WTC11 (cell line): ENCODE results near the gene SBSN. TPM values are rescaled to one million over a fixed set of nuclear protein-coding genes. Genes with fewer than 3 reads are reported as not detected.

ENCODE experiments used
- ATAC-seq: fragments of 200-7000 bp; cut with Tn5 transposase; 2 replicates; pipeline ENCODE4 v1.10.0; 2021; ENCODE audit warnings: mild to moderate bottlenecking, moderate library complexity
- CTCF ChIA-PET: fragments of 300-600 bp; sonication (Branson Sonifier 250); formaldehyde crosslinking; loops from one replicate; lab custom pipeline; 2021; ENCODE audit warnings: antibody characterized with exemption; lab: Charles Lee
- POLR2A ChIA-PET: fragments of 350-600 bp; sonication (Branson Sonifier 250); formaldehyde crosslinking; loops from one replicate; lab custom pipeline; 2021; ENCODE audit warnings: antibody characterized with exemption; lab: Charles Lee
- DNase-seq: peaks from one replicate; pipeline ENCODE4 v3.0.0; 2021; ENCODE audit warnings: low spot score
- H3K27ac Mint-ChIP-seq: 2 replicates; pipeline ENCODE4 v1.8.0; 2021; ENCODE audit warnings: mixed read lengths
- H3K27me3 Mint-ChIP-seq: 2 replicates; pipeline ENCODE4 v1.8.0; 2021; ENCODE audit warnings: low read depth, mild to moderate bottlenecking, moderate library complexity, mixed read lengths
- H3K36me3 Mint-ChIP-seq: 2 replicates; pipeline ENCODE4 v1.8.0; 2021; ENCODE audit warnings: mixed read lengths
- H3K4me1 Mint-ChIP-seq: 2 replicates; pipeline ENCODE4 v1.8.0; 2022; ENCODE audit warnings: mixed read lengths
- H3K4me3 Mint-ChIP-seq: 2 replicates; pipeline ENCODE4 v1.8.0; 2021; ENCODE audit warnings: mild to moderate bottlenecking, moderate library complexity, mixed read lengths
- H3K9me3 Mint-ChIP-seq: 2 replicates; pipeline ENCODE4 v1.8.0; 2021; ENCODE audit warnings: mixed read lengths
- ATF1 ChIP-seq: sonication (generic); formaldehyde crosslinking; IDR thresholded peaks from 2 replicates; pipeline ENCODE4 v1.8.1; 2023; ENCODE audit warnings: mild to moderate bottlenecking, moderate library complexity, missing genetic modification reagents
- CBFB ChIP-seq: sonication (generic); formaldehyde crosslinking; IDR thresholded peaks from 2 replicates; pipeline ENCODE4 v1.8.1; 2022; ENCODE audit warnings: mild to moderate bottlenecking, low read depth, missing genetic modification reagents
- CDX4 ChIP-seq: fragments of 250-450 bp; sonication (Bioruptor Pico); IDR thresholded peaks from 2 replicates; pipeline ENCODE4 v1.9.0; 2021; ENCODE audit warnings: moderate library complexity, mild to moderate bottlenecking, inconsistent platforms, borderline replicate concordance
- CTCF ChIP-seq: fragments of 200-600 bp; IDR thresholded peaks from 2 replicates; pipeline ENCODE4 v1.8.0; 2022; ENCODE audit warnings: antibody characterized with exemption
- E2F1 ChIP-seq: sonication (generic); formaldehyde crosslinking; IDR thresholded peaks from 2 replicates; pipeline ENCODE4 v1.8.0; 2022; ENCODE audit warnings: mild to moderate bottlenecking, missing genetic modification reagents
- EMX1 ChIP-seq: fragments of 250-450 bp; sonication (Bioruptor Pico); IDR thresholded peaks from 2 replicates; pipeline ENCODE4 v1.8.0; 2021; ENCODE audit warnings: mild to moderate bottlenecking
- ESRRA ChIP-seq: sonication (generic); formaldehyde crosslinking; IDR thresholded peaks from 2 replicates; pipeline ENCODE4 v1.8.1; 2022; ENCODE audit warnings: mild to moderate bottlenecking, missing genetic modification reagents, borderline replicate concordance
- ETV6 ChIP-seq: sonication (generic); formaldehyde crosslinking; IDR thresholded peaks from 2 replicates; pipeline ENCODE4 v1.8.1; 2022; ENCODE audit warnings: mild to moderate bottlenecking, missing genetic modification reagents
- GRHL2 ChIP-seq: fragments of 250-450 bp; sonication (Bioruptor Pico); IDR thresholded peaks from 2 replicates; pipeline ENCODE4 v1.8.0; 2022; ENCODE audit warnings: mild to moderate bottlenecking, moderate library complexity; ENCODE audit not compliant: insufficient replicate concordance, severe bottlenecking
- GTF2I ChIP-seq: fragments of 250-450 bp; sonication (Bioruptor Pico); conservative IDR thresholded peaks from 2 replicates; pipeline ENCODE4 v1.4.0; 2021; ENCODE audit warnings: mild to moderate bottlenecking
- MAX ChIP-seq: sonication (generic); formaldehyde crosslinking; IDR thresholded peaks from 2 replicates; pipeline ENCODE4 v1.8.0; 2022; ENCODE audit warnings: mild to moderate bottlenecking, missing genetic modification reagents
- NFYB ChIP-seq: sonication (generic); formaldehyde crosslinking; conservative IDR thresholded peaks from 2 replicates; pipeline ENCODE4 v1.8.0; 2022; ENCODE audit warnings: low read depth, missing genetic modification reagents
- NR2C2 ChIP-seq: sonication (generic); formaldehyde crosslinking; IDR thresholded peaks from 2 replicates; pipeline ENCODE4 v1.8.0; 2022; ENCODE audit warnings: mild to moderate bottlenecking, missing genetic modification reagents
- PRRX2 ChIP-seq: fragments of 250-450 bp; sonication (Bioruptor Pico); IDR thresholded peaks from 2 replicates; pipeline ENCODE4 v1.8.0; 2021; ENCODE audit warnings: mild to moderate bottlenecking
- SMAD3 ChIP-seq: sonication (generic); formaldehyde crosslinking; IDR thresholded peaks from 2 replicates; pipeline ENCODE4 v1.8.0; 2022; ENCODE audit warnings: missing genetic modification reagents, mild to moderate bottlenecking, borderline replicate concordance
- ZMAT4 ChIP-seq: fragments of 250-450 bp; sonication (Bioruptor Pico); IDR thresholded peaks from 2 replicates; pipeline ENCODE4 v1.9.0; 2021; ENCODE audit warnings: mild to moderate bottlenecking
- ZNF219 ChIP-seq: sonication (generic); formaldehyde crosslinking; IDR thresholded peaks from 2 replicates; pipeline ENCODE4 v1.8.0; 2023; ENCODE audit warnings: missing genetic modification reagents, mild to moderate bottlenecking, borderline replicate concordance
- ZNF396 ChIP-seq: fragments of 250-450 bp; sonication (Bioruptor Pico); IDR thresholded peaks from 2 replicates; pipeline ENCODE4 v1.8.0; 2021; ENCODE audit warnings: mild to moderate bottlenecking, moderate library complexity, borderline replicate concordance
- total RNA-seq: library from RNA; stranded (reverse); gene quantifications from 3 replicates; pipeline ENCODE4 v1.2.3, GENCODE V29; 2021
- TF ChIP-seq, protein P1 (sequence below): sonication (generic); formaldehyde crosslinking; IDR thresholded peaks from 2 replicates; pipeline ENCODE4 v1.8.0; 2023; ENCODE audit warnings: missing genetic modification reagents
- TF ChIP-seq, protein P2 (sequence below): sonication (generic); formaldehyde crosslinking; IDR thresholded peaks from 2 replicates; pipeline ENCODE4 v1.8.1; 2022; ENCODE audit warnings: missing genetic modification reagents, borderline replicate concordance
- TF ChIP-seq, protein P3 (sequence below): sonication (generic); formaldehyde crosslinking; IDR thresholded peaks from 2 replicates; pipeline ENCODE4 v1.8.1; 2023; ENCODE audit warnings: mild to moderate bottlenecking, missing genetic modification reagents, moderate library complexity
- TF ChIP-seq, protein P4 (sequence below): sonication (generic); formaldehyde crosslinking; IDR thresholded peaks from 2 replicates; pipeline ENCODE4 v1.8.0; 2023; ENCODE audit warnings: missing genetic modification reagents, mild to moderate bottlenecking, borderline replicate concordance

Gene SBSN
- total RNA-seq, 1 experiment from 2014 or later, result 0.15 TPM

DNA sequence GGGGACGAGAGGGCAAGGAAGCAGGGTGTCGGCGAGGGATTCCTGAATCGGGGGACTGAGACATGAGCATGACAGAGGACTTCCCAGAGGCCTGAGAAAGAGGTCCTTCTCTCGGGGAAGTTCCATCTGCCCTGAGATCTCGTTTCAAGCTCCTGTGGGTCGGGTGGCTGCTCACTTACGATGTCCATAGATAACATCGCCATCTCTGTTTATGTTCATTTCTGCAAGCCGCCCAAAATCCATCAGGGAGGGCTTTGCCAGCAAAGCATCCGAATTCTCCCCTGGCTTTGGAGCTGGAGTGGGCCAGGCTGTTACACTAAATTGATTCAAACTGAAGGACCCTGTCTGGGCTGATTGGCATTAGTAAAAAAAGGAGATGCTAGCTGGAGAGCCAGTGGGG is 20.6 kb downstream of the SBSN start:
- no peak for ATAC-seq
- TF ChIP-seq ESRRA, result no peak
- TF ChIP-seq CDX4 (CRISPR knock-in tag), result no peak
- no peak for TF ChIP-seq GTF2I (CRISPR knock-in tag)
- TF ChIP-seq GRHL2, result no peak
- TF ChIP-seq CBFB (CRISPR knock-in tag), result no peak
- no peak for TF ChIP-seq PRRX2
- TF ChIP-seq, protein P1, sequence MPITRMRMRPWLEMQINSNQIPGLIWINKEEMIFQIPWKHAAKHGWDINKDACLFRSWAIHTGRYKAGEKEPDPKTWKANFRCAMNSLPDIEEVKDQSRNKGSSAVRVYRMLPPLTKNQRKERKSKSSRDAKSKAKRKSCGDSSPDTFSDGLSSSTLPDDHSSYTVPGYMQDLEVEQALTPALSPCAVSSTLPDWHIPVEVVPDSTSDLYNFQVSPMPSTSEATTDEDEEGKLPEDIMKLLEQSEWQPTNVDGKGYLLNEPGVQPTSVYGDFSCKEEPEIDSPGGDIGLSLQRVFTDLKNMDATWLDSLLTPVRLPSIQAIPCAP, result no peak
- TF ChIP-seq, protein P2, sequence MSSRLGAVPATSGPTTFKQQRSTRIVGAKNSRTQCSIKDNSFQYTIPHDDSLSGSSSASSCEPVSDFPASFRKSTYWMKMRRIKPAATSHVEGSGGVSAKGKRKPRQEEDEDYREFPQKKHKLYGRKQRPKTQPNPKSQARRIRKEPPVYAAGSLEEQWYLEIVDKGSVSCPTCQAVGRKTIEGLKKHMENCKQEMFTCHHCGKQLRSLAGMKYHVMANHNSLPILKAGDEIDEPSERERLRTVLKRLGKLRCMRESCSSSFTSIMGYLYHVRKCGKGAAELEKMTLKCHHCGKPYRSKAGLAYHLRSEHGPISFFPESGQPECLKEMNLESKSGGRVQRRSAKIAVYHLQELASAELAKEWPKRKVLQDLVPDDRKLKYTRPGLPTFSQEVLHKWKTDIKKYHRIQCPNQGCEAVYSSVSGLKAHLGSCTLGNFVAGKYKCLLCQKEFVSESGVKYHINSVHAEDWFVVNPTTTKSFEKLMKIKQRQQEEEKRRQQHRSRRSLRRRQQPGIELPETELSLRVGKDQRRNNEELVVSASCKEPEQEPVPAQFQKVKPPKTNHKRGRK (CRISPR knock-in tag), result no peak
- TF ChIP-seq ATF1 (CRISPR knock-in tag), result no peak
- DNase-seq, result no peak
- Mint-ChIP-seq H3K27ac (no peak overlapping the region), H3K4me3 (peak overlapping the region; percentile 99), H3K9me3 (no peaks in the 10 kb centered on the region), H3K4me1 (peaks cover 12% of the 10 kb centered on the region), H3K36me3 (peaks cover 49% of the 10 kb centered on the region), H3K27me3 (peaks cover 15% of the 10 kb centered on the region)
- POLR2A ChIA-PET, result interaction anchor here (0.5 kb wide), 1 partner anchor 303 kb away, joined by 3 read pairs; no protein-coding TSS in a partner anchor
- CTCF ChIA-PET, result interaction anchor here (0.8 to 4.7 kb wide), 4 partner anchors 12 to 49 kb away, joined by 3 to 62 read pairs (median 18); no protein-coding TSS in a partner anchor

- peaks cover 12% of the 10 kb centered on the region for H3K4me1 Mint-ChIP-seq
- H3K27ac Mint-ChIP-seq, result no peak overlapping the region
- DNase-seq (no peak), ATAC-seq (no peak)
- ChIA-PET CTCF (interaction anchor here (1.4 to 4.7 kb wide), 2 partner anchors 11 to 43 kb away, joined by 3 to 33 read pairs; no protein-coding TSS in a partner anchor), POLR2A (no interaction called here)
- no peaks in the 10 kb centered on the region for H3K9me3 Mint-ChIP-seq
- H3K36me3 Mint-ChIP-seq, result peaks cover 60% of the 10 kb centered on the region
- H3K27me3 Mint-ChIP-seq, result peaks cover 3% of the 10 kb centered on the region; the same call in 1 of the 2 replicates
- H3K4me3 Mint-ChIP-seq, result no peak overlapping the region
- no peak for TF ChIP-seq ATF1 (CRISPR knock-in tag)
- TF ChIP-seq NR2C2, result no peak
- TF ChIP-seq MAX (CRISPR knock-in tag), result no peak
- TF ChIP-seq, protein P3, sequence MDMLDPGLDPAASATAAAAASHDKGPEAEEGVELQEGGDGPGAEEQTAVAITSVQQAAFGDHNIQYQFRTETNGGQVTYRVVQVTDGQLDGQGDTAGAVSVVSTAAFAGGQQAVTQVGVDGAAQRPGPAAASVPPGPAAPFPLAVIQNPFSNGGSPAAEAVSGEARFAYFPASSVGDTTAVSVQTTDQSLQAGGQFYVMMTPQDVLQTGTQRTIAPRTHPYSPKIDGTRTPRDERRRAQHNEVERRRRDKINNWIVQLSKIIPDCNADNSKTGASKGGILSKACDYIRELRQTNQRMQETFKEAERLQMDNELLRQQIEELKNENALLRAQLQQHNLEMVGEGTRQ, result no peak
- TF ChIP-seq, protein P4, sequence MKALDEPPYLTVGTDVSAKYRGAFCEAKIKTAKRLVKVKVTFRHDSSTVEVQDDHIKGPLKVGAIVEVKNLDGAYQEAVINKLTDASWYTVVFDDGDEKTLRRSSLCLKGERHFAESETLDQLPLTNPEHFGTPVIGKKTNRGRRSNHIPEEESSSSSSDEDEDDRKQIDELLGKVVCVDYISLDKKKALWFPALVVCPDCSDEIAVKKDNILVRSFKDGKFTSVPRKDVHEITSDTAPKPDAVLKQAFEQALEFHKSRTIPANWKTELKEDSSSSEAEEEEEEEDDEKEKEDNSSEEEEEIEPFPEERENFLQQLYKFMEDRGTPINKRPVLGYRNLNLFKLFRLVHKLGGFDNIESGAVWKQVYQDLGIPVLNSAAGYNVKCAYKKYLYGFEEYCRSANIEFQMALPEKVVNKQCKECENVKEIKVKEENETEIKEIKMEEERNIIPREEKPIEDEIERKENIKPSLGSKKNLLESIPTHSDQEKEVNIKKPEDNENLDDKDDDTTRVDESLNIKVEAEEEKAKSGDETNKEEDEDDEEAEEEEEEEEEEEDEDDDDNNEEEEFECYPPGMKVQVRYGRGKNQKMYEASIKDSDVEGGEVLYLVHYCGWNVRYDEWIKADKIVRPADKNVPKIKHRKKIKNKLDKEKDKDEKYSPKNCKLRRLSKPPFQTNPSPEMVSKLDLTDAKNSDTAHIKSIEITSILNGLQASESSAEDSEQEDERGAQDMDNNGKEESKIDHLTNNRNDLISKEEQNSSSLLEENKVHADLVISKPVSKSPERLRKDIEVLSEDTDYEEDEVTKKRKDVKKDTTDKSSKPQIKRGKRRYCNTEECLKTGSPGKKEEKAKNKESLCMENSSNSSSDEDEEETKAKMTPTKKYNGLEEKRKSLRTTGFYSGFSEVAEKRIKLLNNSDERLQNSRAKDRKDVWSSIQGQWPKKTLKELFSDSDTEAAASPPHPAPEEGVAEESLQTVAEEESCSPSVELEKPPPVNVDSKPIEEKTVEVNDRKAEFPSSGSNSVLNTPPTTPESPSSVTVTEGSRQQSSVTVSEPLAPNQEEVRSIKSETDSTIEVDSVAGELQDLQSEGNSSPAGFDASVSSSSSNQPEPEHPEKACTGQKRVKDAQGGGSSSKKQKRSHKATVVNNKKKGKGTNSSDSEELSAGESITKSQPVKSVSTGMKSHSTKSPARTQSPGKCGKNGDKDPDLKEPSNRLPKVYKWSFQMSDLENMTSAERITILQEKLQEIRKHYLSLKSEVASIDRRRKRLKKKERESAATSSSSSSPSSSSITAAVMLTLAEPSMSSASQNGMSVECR, result no peak
- TF ChIP-seq ETV6 (CRISPR knock-in tag), result no peak
- no peak for TF ChIP-seq ZNF396 (CRISPR knock-in tag)
- no peak for TF ChIP-seq SMAD3 (CRISPR knock-in tag)
- no peak for TF ChIP-seq ZMAT4 (CRISPR knock-in tag)
- TF ChIP-seq EMX1, result no peak
- TF ChIP-seq CTCF, result no peak
- no peak for TF ChIP-seq NFYB (CRISPR knock-in tag)
- TF ChIP-seq E2F1 (CRISPR knock-in tag), result no peak
- no peak for TF ChIP-seq ZNF219
Observed at GRCh38 chr19:35506011-35506410, 22.1 kb downstream of the SBSN start.
